ENCODE data around the gene KCNMA1. TPM values are rescaled to one million over a fixed set of nuclear protein-coding genes. Genes with fewer than 3 reads are reported as not detected.

KCNMA1 gene
- total RNA-seq, 2 donors from 2014 or later = 168 to 188 TPM

DNA sequence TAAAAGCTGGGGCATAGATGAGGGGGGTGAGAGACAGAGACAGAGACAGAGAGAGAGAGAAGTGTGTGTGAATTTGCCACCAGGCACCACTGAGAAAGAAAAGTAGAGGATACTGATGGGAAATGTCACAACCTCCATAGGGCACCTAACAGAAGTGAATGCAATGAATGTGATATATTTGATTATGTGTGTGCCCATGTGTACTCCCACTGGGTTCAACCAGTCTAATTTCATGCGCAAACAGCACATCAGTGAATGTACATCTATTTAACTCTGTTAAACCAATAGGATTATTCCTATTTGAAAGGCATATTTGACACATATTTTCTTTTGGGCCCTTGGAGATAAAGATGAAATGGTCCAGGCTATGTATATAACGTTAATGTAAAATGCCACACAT lies 241.3 kb downstream of the KCNMA1 start:
- Histone ChIP-seq H3K4me3 (no peak overlapping the region), H3K9me3 (no peaks in the 10 kb centered on the region), H3K4me1 (ENCODE audit: control insufficient read depth in 1 of 2, low read depth in 2 of 2) (peaks cover 24 to 62% of the 10 kb centered on the region in 2 donors), H3K27ac (no peak overlapping the region), H3K36me3 (no peaks in the 10 kb centered on the region), H3K27me3 (replicated peaks; ENCODE audit: insufficient read depth) (no peaks in the 10 kb centered on the region)
- ATAC-seq (ENCODE audit: insufficient number of reproducible peaks, low FRiP score, low read depth) (no peak), DNase-seq (ENCODE audit: low spot score) (no peak)
- TF ChIP-seq, protein P1, sequence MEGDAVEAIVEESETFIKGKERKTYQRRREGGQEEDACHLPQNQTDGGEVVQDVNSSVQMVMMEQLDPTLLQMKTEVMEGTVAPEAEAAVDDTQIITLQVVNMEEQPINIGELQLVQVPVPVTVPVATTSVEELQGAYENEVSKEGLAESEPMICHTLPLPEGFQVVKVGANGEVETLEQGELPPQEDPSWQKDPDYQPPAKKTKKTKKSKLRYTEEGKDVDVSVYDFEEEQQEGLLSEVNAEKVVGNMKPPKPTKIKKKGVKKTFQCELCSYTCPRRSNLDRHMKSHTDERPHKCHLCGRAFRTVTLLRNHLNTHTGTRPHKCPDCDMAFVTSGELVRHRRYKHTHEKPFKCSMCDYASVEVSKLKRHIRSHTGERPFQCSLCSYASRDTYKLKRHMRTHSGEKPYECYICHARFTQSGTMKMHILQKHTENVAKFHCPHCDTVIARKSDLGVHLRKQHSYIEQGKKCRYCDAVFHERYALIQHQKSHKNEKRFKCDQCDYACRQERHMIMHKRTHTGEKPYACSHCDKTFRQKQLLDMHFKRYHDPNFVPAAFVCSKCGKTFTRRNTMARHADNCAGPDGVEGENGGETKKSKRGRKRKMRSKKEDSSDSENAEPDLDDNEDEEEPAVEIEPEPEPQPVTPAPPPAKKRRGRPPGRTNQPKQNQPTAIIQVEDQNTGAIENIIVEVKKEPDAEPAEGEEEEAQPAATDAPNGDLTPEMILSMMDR (IDR thresholded peaks at IDR 0.05) = no peak

DNA sequence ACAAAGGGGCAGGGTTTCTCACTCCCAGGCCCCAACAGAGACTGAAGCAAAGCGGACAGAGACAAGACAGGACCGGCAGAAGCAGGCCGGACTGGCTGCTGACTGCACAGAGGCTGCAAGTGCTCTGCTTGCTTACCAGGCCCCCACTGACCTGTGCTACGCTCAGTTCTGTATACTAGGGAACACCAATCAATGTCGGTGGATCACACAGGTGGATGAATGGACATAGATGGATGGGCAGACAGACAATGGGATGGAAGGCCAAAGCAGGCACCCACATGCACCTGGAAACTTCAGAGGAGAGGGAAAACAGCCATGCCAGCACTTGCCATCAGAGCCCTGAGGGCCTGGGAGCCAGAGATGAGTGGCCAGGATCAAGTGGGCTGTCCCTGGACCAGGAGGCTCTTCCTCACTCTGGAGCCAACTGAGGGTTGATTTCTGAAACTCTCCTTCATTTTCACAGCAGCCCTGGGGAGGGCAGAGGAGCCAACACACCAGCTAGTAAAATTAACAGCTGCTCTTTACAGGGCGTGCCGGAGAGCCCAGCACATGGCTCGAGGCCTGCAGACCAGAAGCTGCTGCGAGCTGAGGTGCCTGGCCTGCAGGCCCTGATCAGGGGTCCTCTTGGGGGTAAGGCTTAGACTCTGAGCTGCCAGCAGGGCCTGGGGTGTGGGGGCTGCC lies 243.6 kb downstream of the KCNMA1 start:
- H3K4me1 ChIP-seq (ENCODE audit: control insufficient read depth in 1 of 2, low read depth in 2 of 2) = peaks cover 42 to 70% of the 10 kb centered on the region in 2 donors
- no peak overlapping the region for H3K4me3 ChIP-seq
- peak overlapping the region; percentile 75 to 78 for H3K27ac ChIP-seq
- DNase-seq (ENCODE audit: low spot score) (no peak), ATAC-seq (ENCODE audit: insufficient number of reproducible peaks, low FRiP score, low read depth) (no peak)
- TF ChIP-seq, protein P1 (IDR thresholded peaks at IDR 0.05) = no peak
- no peaks in the 10 kb centered on the region for H3K27me3 ChIP-seq (replicated peaks; ENCODE audit: insufficient read depth)
- no peaks in the 10 kb centered on the region for H3K36me3 ChIP-seq
- no peaks in the 10 kb centered on the region for H3K9me3 ChIP-seq

DNA sequence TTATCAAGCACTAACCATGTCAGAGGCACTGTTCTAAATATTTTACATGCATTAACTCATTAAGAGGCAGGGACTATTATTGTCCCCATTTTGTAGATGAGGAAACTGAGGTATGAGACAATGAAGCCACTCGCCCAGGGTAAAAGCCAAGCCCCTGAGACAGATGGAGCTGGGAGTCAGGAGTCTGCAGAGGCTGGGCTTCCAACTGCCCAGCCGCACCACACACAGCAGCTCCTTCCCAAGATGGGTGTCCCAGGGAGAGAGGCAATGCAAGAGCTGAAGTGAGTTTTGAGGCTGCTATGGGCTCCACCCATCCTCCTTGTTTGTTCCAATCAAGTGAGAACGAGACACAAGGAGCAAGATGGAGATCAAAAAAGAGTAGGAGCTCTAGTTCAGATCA lies 244.2 kb downstream of the KCNMA1 start:
- no peaks in the 10 kb centered on the region for H3K36me3 ChIP-seq
- no peak overlapping the region for H3K4me3 ChIP-seq
- TF ChIP-seq, protein P1 (IDR thresholded peaks at IDR 0.05) = no peak
- H3K4me1 ChIP-seq (ENCODE audit: control insufficient read depth in 1 of 2, low read depth in 2 of 2) = peaks cover 45 to 70% of the 10 kb centered on the region in 2 donors
- peak overlapping the region; percentile 75 to 78 for H3K27ac ChIP-seq
- DNase-seq (ENCODE audit: low spot score) (no peak), ATAC-seq (ENCODE audit: insufficient number of reproducible peaks, low FRiP score, low read depth) (no peak)
- H3K9me3 ChIP-seq = no peaks in the 10 kb centered on the region
- H3K27me3 ChIP-seq (replicated peaks; ENCODE audit: insufficient read depth) = no peaks in the 10 kb centered on the region

DNA sequence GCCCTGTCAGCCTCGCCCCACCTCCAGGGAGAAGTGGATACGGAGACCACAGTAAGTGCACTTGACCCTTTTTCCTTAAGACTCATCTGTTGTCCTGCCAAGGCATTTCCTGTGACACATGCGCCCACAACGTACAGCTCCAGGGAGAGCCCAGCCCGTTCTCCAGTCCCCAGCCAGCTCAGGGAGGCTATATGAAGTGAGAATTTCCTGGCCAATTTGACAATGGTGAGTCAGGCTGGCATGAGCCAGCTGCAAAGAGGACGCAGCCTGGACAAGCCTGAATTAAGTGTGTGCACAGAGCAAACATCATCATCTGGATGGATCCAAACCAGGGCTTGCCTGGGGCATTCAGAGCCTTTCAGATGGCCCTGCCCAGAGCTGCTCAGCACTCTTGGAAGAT lies 244.8 kb downstream of the KCNMA1 start:
- peak; percentile 46 for DNase-seq (ENCODE audit: low spot score)
- Histone ChIP-seq H3K36me3 (no peaks in the 10 kb centered on the region), H3K9me3 (no peaks in the 10 kb centered on the region), H3K4me1 (ENCODE audit: control insufficient read depth in 1 of 2, low read depth in 2 of 2) (peaks cover 45 to 72% of the 10 kb centered on the region in 2 donors), H3K27ac (peak overlapping the region; percentile 75 to 78), H3K4me3 (no peak overlapping the region), H3K27me3 (replicated peaks; ENCODE audit: insufficient read depth) (no peaks in the 10 kb centered on the region)
- peak; percentile 37 for ATAC-seq (ENCODE audit: insufficient number of reproducible peaks, low FRiP score, low read depth)
- TF ChIP-seq, protein P1 (IDR thresholded peaks at IDR 0.05) = no peak

DNA sequence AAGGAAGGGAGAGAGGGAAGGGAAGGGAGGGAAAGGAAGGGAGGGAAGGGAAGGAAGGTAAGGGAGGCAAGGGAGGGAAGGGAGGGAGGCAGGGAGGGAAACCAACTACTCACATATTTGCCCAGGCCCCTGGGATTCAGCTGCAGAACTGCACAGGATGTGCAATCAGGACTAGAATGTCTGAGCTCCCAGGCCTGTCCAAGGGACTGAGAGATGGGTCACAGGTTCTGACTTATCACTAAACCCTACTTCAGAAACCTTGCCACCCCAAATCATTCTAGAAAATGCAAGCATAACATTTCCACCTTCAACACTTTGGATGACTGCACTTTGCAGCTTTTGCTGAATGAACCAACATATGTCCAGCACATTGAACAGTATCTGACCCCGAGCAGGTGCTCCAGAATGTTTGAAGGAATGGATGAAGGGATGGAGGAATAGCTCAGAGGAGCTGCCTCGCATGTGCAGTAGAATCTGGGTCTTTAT lies 245.3 kb downstream of the KCNMA1 start:
- H3K27ac ChIP-seq = peak overlapping the region; percentile 75 to 78
- no peak overlapping the region for H3K4me3 ChIP-seq
- peaks cover 45 to 77% of the 10 kb centered on the region in 2 donors for H3K4me1 ChIP-seq (ENCODE audit: control insufficient read depth in 1 of 2, low read depth in 2 of 2)
- H3K27me3 ChIP-seq (replicated peaks; ENCODE audit: insufficient read depth) = no peaks in the 10 kb centered on the region
- H3K9me3 ChIP-seq = no peaks in the 10 kb centered on the region
- H3K36me3 ChIP-seq = no peaks in the 10 kb centered on the region
- no peak for DNase-seq (ENCODE audit: low spot score)
- no peak for ATAC-seq (ENCODE audit: insufficient number of reproducible peaks, low FRiP score, low read depth)
- TF ChIP-seq, protein P1 (IDR thresholded peaks at IDR 0.05) = peak; percentile 15
